Mammary epithelial cell (primary cell): ENCODE measurements around the gene ATG14.

Experiments used
- CTCF ChIP-seq, 2 donors: IDR thresholded peaks in 1 of 2; conservative IDR thresholded peaks in 1 of 2; 2 replicates each; pipeline ENCODE4 v1.5.1; 2011 to 2012; ENCODE audit warnings: inconsistent platforms in 2 of 2, low read length in 2 of 2, mild to moderate bottlenecking in 2 of 2, control low read depth in 1 of 2, low read depth in 1 of 2; ENCODE audit not compliant: insufficient read depth in 1 of 2; ENCODE audit errors: extremely low read depth in 1 of 2
- EZH2 ChIP-seq: IDR thresholded peaks from 2 replicates; pipeline ENCODE4 v1.6.1; 2012; ENCODE audit warnings: low read length, inconsistent platforms, borderline replicate concordance

- no peak for TF ChIP-seq CTCF (conservative IDR thresholded peaks at IDR 0.05 in 1 of 2, IDR thresholded peaks at IDR 0.05 in 1 of 2; ENCODE audit: extremely low read depth in 1 of 2, insufficient read depth in 1 of 2, low read depth in 1 of 2, low read length in 2 of 2)
- TF ChIP-seq EZH2 = no peak
These were observed 38.9 kb upstream of the ATG14 start for GRCh38 chr14:55450539-55450938.
